ENCODE results near the gene SPEG.

Gene SPEG

GRCh38 chr2:219488844-219489194, 54.2 kb downstream of the SPEG start:
- no peak for ATAC-seq

GRCh38 chr2:219489315-219489714, 54.7 kb downstream of the SPEG start:
- TF ChIP-seq ARNTL (CRISPR knock-in tag; IDR thresholded peaks at IDR 0.05; ENCODE audit: borderline replicate concordance, low read depth) (no peak), CREB5 (CRISPR knock-in tag; IDR thresholded peaks at IDR 0.05; ENCODE audit: low read depth) (no peak), PATZ1 (CRISPR knock-in tag; IDR thresholded peaks at IDR 0.05; ENCODE audit: borderline replicate concordance) (no peak), ZFP3 (CRISPR knock-in tag; IDR thresholded peaks at IDR 0.05) (no peak), BACH2 (CRISPR knock-in tag; IDR thresholded peaks at IDR 0.05; ENCODE audit: borderline replicate concordance) (no peak), TOX (CRISPR knock-in tag; IDR thresholded peaks at IDR 0.05; ENCODE audit: borderline replicate concordance) (no peak), TSHZ2 (CRISPR knock-in tag; IDR thresholded peaks at IDR 0.05) (no peak), TCF4 (CRISPR knock-in tag; IDR thresholded peaks at IDR 0.05; ENCODE audit: borderline replicate concordance) (no peak), GLIS3 (CRISPR knock-in tag; IDR thresholded peaks at IDR 0.05) (no peak), ZNF565 (CRISPR knock-in tag; conservative IDR thresholded peaks at IDR 0.05; ENCODE audit: low read depth) (no peak), SNAI2 (CRISPR knock-in tag; IDR thresholded peaks at IDR 0.05) (no peak), PPARA (CRISPR knock-in tag; IDR thresholded peaks at IDR 0.05; ENCODE audit: borderline replicate concordance) (no peak), ZC3H10 (CRISPR knock-in tag; IDR thresholded peaks at IDR 0.05) (no peak), RARB (CRISPR knock-in tag; IDR thresholded peaks at IDR 0.05) (no peak), ZFP30 (CRISPR knock-in tag; IDR thresholded peaks at IDR 0.05) (no peak)
- TF ChIP-seq, protein P1, sequence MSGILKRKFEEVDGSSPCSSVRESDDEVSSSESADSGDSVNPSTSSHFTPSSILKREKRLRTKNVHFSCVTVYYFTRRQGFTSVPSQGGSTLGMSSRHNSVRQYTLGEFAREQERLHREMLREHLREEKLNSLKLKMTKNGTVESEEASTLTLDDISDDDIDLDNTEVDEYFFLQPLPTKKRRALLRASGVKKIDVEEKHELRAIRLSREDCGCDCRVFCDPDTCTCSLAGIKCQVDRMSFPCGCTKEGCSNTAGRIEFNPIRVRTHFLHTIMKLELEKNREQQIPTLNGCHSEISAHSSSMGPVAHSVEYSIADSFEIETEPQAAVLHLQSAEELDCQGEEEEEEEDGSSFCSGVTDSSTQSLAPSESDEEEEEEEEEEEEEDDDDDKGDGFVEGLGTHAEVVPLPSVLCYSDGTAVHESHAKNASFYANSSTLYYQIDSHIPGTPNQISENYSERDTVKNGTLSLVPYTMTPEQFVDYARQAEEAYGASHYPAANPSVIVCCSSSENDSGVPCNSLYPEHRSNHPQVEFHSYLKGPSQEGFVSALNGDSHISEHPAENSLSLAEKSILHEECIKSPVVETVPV (CRISPR knock-in tag; IDR thresholded peaks at IDR 0.05) = no peak
- TF ChIP-seq, protein P2, sequence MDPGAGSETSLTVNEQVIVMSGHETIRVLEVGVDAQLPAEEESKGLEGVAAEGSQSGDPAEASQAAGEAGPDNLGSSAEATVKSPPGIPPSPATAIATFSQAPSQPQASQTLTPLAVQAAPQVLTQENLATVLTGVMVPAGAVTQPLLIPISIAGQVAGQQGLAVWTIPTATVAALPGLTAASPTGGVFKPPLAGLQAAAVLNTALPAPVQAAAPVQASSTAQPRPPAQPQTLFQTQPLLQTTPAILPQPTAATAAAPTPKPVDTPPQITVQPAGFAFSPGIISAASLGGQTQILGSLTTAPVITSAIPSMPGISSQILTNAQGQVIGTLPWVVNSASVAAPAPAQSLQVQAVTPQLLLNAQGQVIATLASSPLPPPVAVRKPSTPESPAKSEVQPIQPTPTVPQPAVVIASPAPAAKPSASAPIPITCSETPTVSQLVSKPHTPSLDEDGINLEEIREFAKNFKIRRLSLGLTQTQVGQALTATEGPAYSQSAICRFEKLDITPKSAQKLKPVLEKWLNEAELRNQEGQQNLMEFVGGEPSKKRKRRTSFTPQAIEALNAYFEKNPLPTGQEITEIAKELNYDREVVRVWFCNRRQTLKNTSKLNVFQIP (CRISPR knock-in tag; IDR thresholded peaks at IDR 0.05; ENCODE audit: borderline replicate concordance, low read depth) = no peak

More at GRCh38 chr2:219488844-219489194, 54.2 kb downstream of the SPEG start:
- TF ChIP-seq ZNF8 (CRISPR knock-in tag; IDR thresholded peaks at IDR 0.05) (no peak), RARB (CRISPR knock-in tag; IDR thresholded peaks at IDR 0.05) (no peak), TSHZ2 (CRISPR knock-in tag; IDR thresholded peaks at IDR 0.05) (no peak), BACH2 (CRISPR knock-in tag; IDR thresholded peaks at IDR 0.05; ENCODE audit: borderline replicate concordance) (no peak), ZFP30 (CRISPR knock-in tag; IDR thresholded peaks at IDR 0.05) (no peak), SNAI2 (CRISPR knock-in tag; IDR thresholded peaks at IDR 0.05) (no peak)

More at GRCh38 chr2:219489315-219489714, 54.7 kb downstream of the SPEG start:
- no peak for ATAC-seq

Measured in SK-N-SH treated with all-trans-retinoic acid at 6 μM for 48 hours (cell line).